WTC11 (cell line): Measurements from ENCODE around the gene CGNL1.

Experiments
- JUN ChIP-seq: sonication (generic); formaldehyde crosslinking; IDR thresholded peaks from 2 replicates; pipeline ENCODE4 v1.8.0; 2023; ENCODE audit warnings: mild to moderate bottlenecking, missing genetic modification reagents
- NFYB ChIP-seq: sonication (generic); formaldehyde crosslinking; conservative IDR thresholded peaks from 2 replicates; pipeline ENCODE4 v1.8.0; 2022; ENCODE audit warnings: low read depth, missing genetic modification reagents
- NR2C2 ChIP-seq: sonication (generic); formaldehyde crosslinking; IDR thresholded peaks from 2 replicates; pipeline ENCODE4 v1.8.0; 2022; ENCODE audit warnings: mild to moderate bottlenecking, missing genetic modification reagents
- RORB ChIP-seq: fragments of 250-450 bp; sonication (Bioruptor Pico); IDR thresholded peaks from 2 replicates; pipeline ENCODE4 v1.9.0; 2021; ENCODE audit warnings: mild to moderate bottlenecking
- SP1 ChIP-seq: sonication (generic); formaldehyde crosslinking; conservative IDR thresholded peaks from 2 replicates; pipeline ENCODE4 v1.8.1; 2022; ENCODE audit warnings: missing genetic modification reagents
- TEAD4 ChIP-seq: sonication (generic); formaldehyde crosslinking; IDR thresholded peaks from 2 replicates; pipeline ENCODE4 v1.8.0; 2022; ENCODE audit warnings: mild to moderate bottlenecking, missing genetic modification reagents
- ZNF423 ChIP-seq: fragments of 250-450 bp; sonication (Bioruptor Pico); IDR thresholded peaks from 2 replicates; pipeline ENCODE4 v2.1.2; 2022; ENCODE audit warnings: mild to moderate bottlenecking, moderate library complexity
- TF ChIP-seq, protein P1 (sequence below): fragments of 200-600 bp; IDR thresholded peaks from 2 replicates; pipeline ENCODE4 v1.8.0; 2022; ENCODE audit warnings: antibody characterized with exemption
- TF ChIP-seq, protein P2 (sequence below): sonication (generic); formaldehyde crosslinking; IDR thresholded peaks from 2 replicates; pipeline ENCODE4 v1.8.0; 2023; ENCODE audit warnings: missing genetic modification reagents
- TF ChIP-seq, protein P3 (sequence below): sonication (generic); formaldehyde crosslinking; IDR thresholded peaks from 2 replicates; pipeline ENCODE4 v1.8.1; 2023; ENCODE audit warnings: mild to moderate bottlenecking, missing genetic modification reagents, moderate library complexity
- TF ChIP-seq, protein P4 (sequence below): sonication (generic); formaldehyde crosslinking; IDR thresholded peaks from 2 replicates; pipeline ENCODE4 v1.8.0; 2022; ENCODE audit warnings: mild to moderate bottlenecking, missing genetic modification reagents
- TF ChIP-seq, protein P5 (sequence below): sonication (generic); formaldehyde crosslinking; IDR thresholded peaks from 2 replicates; pipeline ENCODE4 v1.8.1; 2023; ENCODE audit warnings: mild to moderate bottlenecking, missing genetic modification reagents, borderline replicate concordance

DNA sequence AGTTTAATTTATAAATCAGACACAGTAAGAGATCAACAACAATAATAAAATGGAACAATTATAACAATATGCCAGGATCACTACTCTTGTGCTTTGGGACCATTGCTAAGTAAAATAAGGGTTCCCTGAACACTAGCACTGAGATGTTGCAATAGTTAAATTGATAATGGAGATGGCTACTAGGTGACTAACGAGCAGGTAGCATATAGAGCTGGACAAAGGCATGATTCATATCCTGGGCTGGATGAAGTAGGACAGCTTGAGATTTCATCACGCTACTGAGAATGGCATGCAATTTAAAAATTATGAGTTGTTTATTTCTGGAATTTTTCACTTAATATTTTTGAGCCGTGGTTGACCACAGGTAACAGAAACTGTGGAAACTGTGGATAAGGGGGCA is 194.7 kb downstream of the CGNL1 start:
- TF ChIP-seq, protein P1, sequence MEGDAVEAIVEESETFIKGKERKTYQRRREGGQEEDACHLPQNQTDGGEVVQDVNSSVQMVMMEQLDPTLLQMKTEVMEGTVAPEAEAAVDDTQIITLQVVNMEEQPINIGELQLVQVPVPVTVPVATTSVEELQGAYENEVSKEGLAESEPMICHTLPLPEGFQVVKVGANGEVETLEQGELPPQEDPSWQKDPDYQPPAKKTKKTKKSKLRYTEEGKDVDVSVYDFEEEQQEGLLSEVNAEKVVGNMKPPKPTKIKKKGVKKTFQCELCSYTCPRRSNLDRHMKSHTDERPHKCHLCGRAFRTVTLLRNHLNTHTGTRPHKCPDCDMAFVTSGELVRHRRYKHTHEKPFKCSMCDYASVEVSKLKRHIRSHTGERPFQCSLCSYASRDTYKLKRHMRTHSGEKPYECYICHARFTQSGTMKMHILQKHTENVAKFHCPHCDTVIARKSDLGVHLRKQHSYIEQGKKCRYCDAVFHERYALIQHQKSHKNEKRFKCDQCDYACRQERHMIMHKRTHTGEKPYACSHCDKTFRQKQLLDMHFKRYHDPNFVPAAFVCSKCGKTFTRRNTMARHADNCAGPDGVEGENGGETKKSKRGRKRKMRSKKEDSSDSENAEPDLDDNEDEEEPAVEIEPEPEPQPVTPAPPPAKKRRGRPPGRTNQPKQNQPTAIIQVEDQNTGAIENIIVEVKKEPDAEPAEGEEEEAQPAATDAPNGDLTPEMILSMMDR: no peak
- TF ChIP-seq, protein P2, sequence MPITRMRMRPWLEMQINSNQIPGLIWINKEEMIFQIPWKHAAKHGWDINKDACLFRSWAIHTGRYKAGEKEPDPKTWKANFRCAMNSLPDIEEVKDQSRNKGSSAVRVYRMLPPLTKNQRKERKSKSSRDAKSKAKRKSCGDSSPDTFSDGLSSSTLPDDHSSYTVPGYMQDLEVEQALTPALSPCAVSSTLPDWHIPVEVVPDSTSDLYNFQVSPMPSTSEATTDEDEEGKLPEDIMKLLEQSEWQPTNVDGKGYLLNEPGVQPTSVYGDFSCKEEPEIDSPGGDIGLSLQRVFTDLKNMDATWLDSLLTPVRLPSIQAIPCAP (CRISPR knock-in tag): no peak
- TF ChIP-seq RORB (CRISPR knock-in tag) (no peak), NR2C2 (CRISPR knock-in tag) (no peak), SP1 (CRISPR knock-in tag) (no peak), NFYB (CRISPR knock-in tag) (no peak), JUN (CRISPR knock-in tag) (no peak), ZNF423 (no peak), TEAD4 (no peak)
- TF ChIP-seq, protein P3, sequence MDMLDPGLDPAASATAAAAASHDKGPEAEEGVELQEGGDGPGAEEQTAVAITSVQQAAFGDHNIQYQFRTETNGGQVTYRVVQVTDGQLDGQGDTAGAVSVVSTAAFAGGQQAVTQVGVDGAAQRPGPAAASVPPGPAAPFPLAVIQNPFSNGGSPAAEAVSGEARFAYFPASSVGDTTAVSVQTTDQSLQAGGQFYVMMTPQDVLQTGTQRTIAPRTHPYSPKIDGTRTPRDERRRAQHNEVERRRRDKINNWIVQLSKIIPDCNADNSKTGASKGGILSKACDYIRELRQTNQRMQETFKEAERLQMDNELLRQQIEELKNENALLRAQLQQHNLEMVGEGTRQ (CRISPR knock-in tag): no peak
- TF ChIP-seq, protein P4, sequence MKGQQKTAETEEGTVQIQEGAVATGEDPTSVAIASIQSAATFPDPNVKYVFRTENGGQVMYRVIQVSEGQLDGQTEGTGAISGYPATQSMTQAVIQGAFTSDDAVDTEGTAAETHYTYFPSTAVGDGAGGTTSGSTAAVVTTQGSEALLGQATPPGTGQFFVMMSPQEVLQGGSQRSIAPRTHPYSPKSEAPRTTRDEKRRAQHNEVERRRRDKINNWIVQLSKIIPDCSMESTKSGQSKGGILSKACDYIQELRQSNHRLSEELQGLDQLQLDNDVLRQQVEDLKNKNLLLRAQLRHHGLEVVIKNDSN: no peak
- TF ChIP-seq, protein P5, sequence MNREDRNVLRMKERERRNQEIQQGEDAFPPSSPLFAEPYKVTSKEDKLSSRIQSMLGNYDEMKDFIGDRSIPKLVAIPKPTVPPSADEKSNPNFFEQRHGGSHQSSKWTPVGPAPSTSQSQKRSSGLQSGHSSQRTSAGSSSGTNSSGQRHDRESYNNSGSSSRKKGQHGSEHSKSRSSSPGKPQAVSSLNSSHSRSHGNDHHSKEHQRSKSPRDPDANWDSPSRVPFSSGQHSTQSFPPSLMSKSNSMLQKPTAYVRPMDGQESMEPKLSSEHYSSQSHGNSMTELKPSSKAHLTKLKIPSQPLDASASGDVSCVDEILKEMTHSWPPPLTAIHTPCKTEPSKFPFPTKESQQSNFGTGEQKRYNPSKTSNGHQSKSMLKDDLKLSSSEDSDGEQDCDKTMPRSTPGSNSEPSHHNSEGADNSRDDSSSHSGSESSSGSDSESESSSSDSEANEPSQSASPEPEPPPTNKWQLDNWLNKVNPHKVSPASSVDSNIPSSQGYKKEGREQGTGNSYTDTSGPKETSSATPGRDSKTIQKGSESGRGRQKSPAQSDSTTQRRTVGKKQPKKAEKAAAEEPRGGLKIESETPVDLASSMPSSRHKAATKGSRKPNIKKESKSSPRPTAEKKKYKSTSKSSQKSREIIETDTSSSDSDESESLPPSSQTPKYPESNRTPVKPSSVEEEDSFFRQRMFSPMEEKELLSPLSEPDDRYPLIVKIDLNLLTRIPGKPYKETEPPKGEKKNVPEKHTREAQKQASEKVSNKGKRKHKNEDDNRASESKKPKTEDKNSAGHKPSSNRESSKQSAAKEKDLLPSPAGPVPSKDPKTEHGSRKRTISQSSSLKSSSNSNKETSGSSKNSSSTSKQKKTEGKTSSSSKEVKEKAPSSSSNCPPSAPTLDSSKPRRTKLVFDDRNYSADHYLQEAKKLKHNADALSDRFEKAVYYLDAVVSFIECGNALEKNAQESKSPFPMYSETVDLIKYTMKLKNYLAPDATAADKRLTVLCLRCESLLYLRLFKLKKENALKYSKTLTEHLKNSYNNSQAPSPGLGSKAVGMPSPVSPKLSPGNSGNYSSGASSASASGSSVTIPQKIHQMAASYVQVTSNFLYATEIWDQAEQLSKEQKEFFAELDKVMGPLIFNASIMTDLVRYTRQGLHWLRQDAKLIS (CRISPR knock-in tag): no peak
